ENCODE results near the gene FGGY.

- TF ChIP-seq CTCF (tag by site-specific recombination; IDR thresholded peaks at IDR 0.05) (no peak), ZNF23 (tag by site-specific recombination; IDR thresholded peaks at IDR 0.05; ENCODE audit: borderline replicate concordance) (no peak), ZBTB48 (tag by site-specific recombination; IDR thresholded peaks at IDR 0.05) (no peak), ZNF423 (tag by site-specific recombination; IDR thresholded peaks at IDR 0.05) (no peak), PBX3 (CRISPR knock-in tag; IDR thresholded peaks at IDR 0.05) (no peak), ZNF561 (tag by site-specific recombination; IDR thresholded peaks at IDR 0.05; ENCODE audit: borderline replicate concordance) (no peak), YY1 (tag by site-specific recombination; IDR thresholded peaks at IDR 0.05) (no peak), ZNF416 (tag by site-specific recombination; IDR thresholded peaks at IDR 0.05) (no peak), ZNF785 (tag by site-specific recombination; IDR thresholded peaks at IDR 0.05) (no peak), ZBTB11 (tag by site-specific recombination; conservative IDR thresholded peaks at IDR 0.05; ENCODE audit: low read depth) (no peak), ZNF138 (tag by site-specific recombination; IDR thresholded peaks at IDR 0.05; ENCODE audit: borderline replicate concordance) (no peak)
Observed at GRCh38 chr1:59481881-59482505, 185.1 kb downstream of the FGGY start.

Measured in HEK293 (cell line).